ENCODE results near the gene NKX1-1.
"Not testable (repeated sequence)": the region's sequence is repeated elsewhere in the genome, so short reads cannot be mapped to it uniquely, and the experiment has no call there.

Gene NKX1-1

GRCh38 chr4:1373892-1374705, 32.1 kb downstream of the NKX1-1 start:
- no peaks in the 10 kb centered on the region for H3K79me2 ChIP-seq (ENCODE audit: insufficient read depth, low read length)
- H3K36me3 ChIP-seq (ENCODE audit: low read length) = no peaks in the 10 kb centered on the region
- TF ChIP-seq, protein P1, sequence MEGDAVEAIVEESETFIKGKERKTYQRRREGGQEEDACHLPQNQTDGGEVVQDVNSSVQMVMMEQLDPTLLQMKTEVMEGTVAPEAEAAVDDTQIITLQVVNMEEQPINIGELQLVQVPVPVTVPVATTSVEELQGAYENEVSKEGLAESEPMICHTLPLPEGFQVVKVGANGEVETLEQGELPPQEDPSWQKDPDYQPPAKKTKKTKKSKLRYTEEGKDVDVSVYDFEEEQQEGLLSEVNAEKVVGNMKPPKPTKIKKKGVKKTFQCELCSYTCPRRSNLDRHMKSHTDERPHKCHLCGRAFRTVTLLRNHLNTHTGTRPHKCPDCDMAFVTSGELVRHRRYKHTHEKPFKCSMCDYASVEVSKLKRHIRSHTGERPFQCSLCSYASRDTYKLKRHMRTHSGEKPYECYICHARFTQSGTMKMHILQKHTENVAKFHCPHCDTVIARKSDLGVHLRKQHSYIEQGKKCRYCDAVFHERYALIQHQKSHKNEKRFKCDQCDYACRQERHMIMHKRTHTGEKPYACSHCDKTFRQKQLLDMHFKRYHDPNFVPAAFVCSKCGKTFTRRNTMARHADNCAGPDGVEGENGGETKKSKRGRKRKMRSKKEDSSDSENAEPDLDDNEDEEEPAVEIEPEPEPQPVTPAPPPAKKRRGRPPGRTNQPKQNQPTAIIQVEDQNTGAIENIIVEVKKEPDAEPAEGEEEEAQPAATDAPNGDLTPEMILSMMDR (IDR thresholded peaks at IDR 0.05; ENCODE audit: insufficient read depth, low read length, poor library complexity, severe bottlenecking) = no peak
- no peak for TF ChIP-seq EZH2phosphoT487 (conservative IDR thresholded peaks at IDR 0.05; ENCODE audit: low read length)
- no peaks in the 10 kb centered on the region for H3K9me3 ChIP-seq (ENCODE audit: insufficient read depth, low read length)
- H3K9ac ChIP-seq (ENCODE audit: low read length) = no peak overlapping the region
- no peaks in the 10 kb centered on the region for H3K9me2 ChIP-seq (replicated peaks; ENCODE audit: insufficient read depth, low read length)
- H3K27me3 ChIP-seq (ENCODE audit: low read length) = no peaks in the 10 kb centered on the region
- H4K20me1 ChIP-seq (ENCODE audit: low read depth, low read length) = no peaks in the 10 kb centered on the region
- H3K4me2 ChIP-seq (ENCODE audit: low read depth, low read length, poor library complexity, severe bottlenecking) = no peak overlapping the region
- H3F3A ChIP-seq (ENCODE audit: insufficient read depth) = no peaks in the 10 kb centered on the region
- no peak overlapping the region for H3K4me3 ChIP-seq (ENCODE audit: insufficient read depth, low read length, poor library complexity, severe bottlenecking)
- no peak overlapping the region for H2AFZ ChIP-seq (ENCODE audit: low read depth, low read length, severe bottlenecking)
- no peak overlapping the region for H3K27ac ChIP-seq (ENCODE audit: low read depth, low read length)

GRCh38 chr4:1372576-1372975, 33.7 kb downstream of the NKX1-1 start:
- H3K9me3 ChIP-seq (ENCODE audit: insufficient read depth, low read length); H4K20me1 ChIP-seq (ENCODE audit: low read depth, low read length); H3K79me2 ChIP-seq (ENCODE audit: insufficient read depth, low read length); H3K4me2 ChIP-seq (ENCODE audit: low read depth, low read length, poor library complexity, severe bottlenecking); H3F3A ChIP-seq (ENCODE audit: insufficient read depth); H2AFZ ChIP-seq (ENCODE audit: low read depth, low read length, severe bottlenecking); H3K36me3 ChIP-seq (ENCODE audit: low read length); H3K9me2 ChIP-seq (replicated peaks; ENCODE audit: insufficient read depth, low read length); H3K27me3 ChIP-seq (ENCODE audit: low read length); H3K27ac ChIP-seq (ENCODE audit: low read depth, low read length); H3K9ac ChIP-seq (ENCODE audit: low read length); H3K4me3 ChIP-seq (ENCODE audit: insufficient read depth, low read length, poor library complexity, severe bottlenecking): not testable (repeated sequence)

DNA sequence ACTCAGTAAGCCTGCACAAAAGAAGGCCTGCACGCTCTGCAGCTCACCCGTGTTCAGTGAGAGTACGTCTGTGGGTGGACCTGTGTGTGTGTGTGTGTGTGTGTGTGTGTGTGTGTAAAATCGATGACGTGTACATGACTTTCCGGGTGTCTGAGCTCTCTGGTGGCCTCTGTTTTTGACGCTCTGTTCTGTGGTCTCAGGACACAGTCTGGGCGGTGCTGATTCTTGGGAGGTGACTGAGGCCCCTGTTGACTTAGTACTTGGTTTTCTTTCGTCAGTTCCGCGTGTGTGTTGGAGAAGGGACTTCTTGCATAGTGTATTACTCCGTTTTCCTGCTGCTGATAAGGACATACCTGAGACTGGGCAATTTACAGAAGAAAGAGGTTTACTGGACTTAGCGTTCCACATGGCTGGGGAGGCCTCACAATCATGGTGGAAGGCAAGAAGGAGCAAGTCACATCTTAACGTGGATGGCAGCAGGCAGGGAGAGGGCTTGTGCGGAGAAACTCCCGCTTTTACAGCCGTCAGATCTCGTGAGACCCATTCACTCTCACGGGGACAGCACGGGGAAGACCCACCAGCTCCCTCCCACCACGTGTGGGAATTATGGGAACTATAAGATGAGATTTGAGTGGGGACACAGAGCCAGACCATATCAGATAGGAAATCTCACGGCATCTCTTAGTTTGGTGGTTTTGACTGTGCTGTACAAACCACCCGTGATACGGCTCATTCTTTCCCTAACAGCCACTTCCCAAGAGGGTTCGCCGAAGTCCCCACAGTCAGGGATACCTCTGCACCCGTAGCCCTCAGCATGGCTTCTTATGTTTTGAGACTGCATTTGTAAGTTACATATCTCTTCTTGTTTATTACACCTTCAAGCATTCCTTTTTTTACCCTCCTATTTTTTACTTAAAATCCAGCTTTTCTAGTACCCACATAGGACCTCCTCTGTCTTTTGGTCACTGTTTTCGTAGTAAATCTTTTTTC, 34.8 kb downstream of the NKX1-1 start:
- Histone ChIP-seq H3K4me3 (ENCODE audit: insufficient read depth, low read length, poor library complexity, severe bottlenecking) (no peak overlapping the region), H3K9me3 (ENCODE audit: insufficient read depth, low read length) (no peaks in the 10 kb centered on the region), H3K9ac (ENCODE audit: low read length) (no peak overlapping the region), H3K27me3 (ENCODE audit: low read length) (no peaks in the 10 kb centered on the region), H3K4me2 (ENCODE audit: low read depth, low read length, poor library complexity, severe bottlenecking) (no peak overlapping the region), H2AFZ (ENCODE audit: low read depth, low read length, severe bottlenecking) (no peak overlapping the region), H3K27ac (ENCODE audit: low read depth, low read length) (no peak overlapping the region), H3K9me2 (replicated peaks; ENCODE audit: insufficient read depth, low read length) (no peaks in the 10 kb centered on the region), H3K36me3 (ENCODE audit: low read length) (no peaks in the 10 kb centered on the region), H3K79me2 (ENCODE audit: insufficient read depth, low read length) (no peaks in the 10 kb centered on the region), H3F3A (ENCODE audit: insufficient read depth) (no peaks in the 10 kb centered on the region), H4K20me1 (ENCODE audit: low read depth, low read length) (no peaks in the 10 kb centered on the region)
- TF ChIP-seq EZH2phosphoT487 (conservative IDR thresholded peaks at IDR 0.05; ENCODE audit: low read length) = no peak
- TF ChIP-seq, protein P1 (IDR thresholded peaks at IDR 0.05; ENCODE audit: insufficient read depth, low read length, poor library complexity, severe bottlenecking) = no peak
